K562 (cell line): ENCODE measurements around the gene STING1. TPM values are rescaled to one million over a fixed set of nuclear protein-coding genes. Genes with fewer than 3 reads are reported as not detected.

ENCODE experiments used
- ARID2 ChIP-seq: fragments of 450-650 bp; IDR thresholded peaks from 2 replicates; pipeline ENCODE4 v1.6.1; 2017; ENCODE audit warnings: antibody characterized with exemption, mild to moderate bottlenecking
- ATF7 ChIP-seq: fragments of 450-650 bp; IDR thresholded peaks from 2 replicates; pipeline ENCODE4 v1.7.1; 2014; ENCODE audit warnings: mild to moderate bottlenecking, moderate library complexity
- CBFB ChIP-seq: sonication (generic); formaldehyde crosslinking; IDR thresholded peaks from 2 replicates; pipeline ENCODE4 v1.4.0; 2020; ENCODE audit warnings: mild to moderate bottlenecking, missing genetic modification reagents
- FOSL1 ChIP-seq: fragments of 200-800 bp; sonication (Bioruptor generic); conservative IDR thresholded peaks from 2 replicates; pipeline ENCODE4 v1.6.1; 2016; ENCODE audit warnings: missing genetic modification characterization, missing compliant biosample characterization
- GTF2A2 ChIP-seq: IDR thresholded peaks from 2 replicates; pipeline ENCODE4 v1.6.1; 2016; ENCODE audit warnings: mild to moderate bottlenecking, missing genetic modification characterization, missing compliant biosample characterization
- HNRNPLL ChIP-seq: fragments of 200-400 bp; formaldehyde crosslinking; IDR thresholded peaks from 2 replicates; pipeline ENCODE4 v1.6.1; 2017; ENCODE audit warnings: low read length, low read depth, mild to moderate bottlenecking; ENCODE audit not compliant: poor library complexity, severe bottlenecking
- MTA1 ChIP-seq: fragments of 450-650 bp; IDR thresholded peaks from 2 replicates; pipeline ENCODE4 v1.6.1; 2017; ENCODE audit warnings: borderline replicate concordance
- NRF1 ChIP-seq, 2 experiments: fragments of 450-650 bp; IDR thresholded peaks in 1 of 2; conservative IDR thresholded peaks in 1 of 2; 2 replicates each; pipeline ENCODE4 v1.6.1; 2014; ENCODE audit warnings: mild to moderate bottlenecking in 2 of 2
- POLR3G ChIP-seq: IDR thresholded peaks from 2 replicates; pipeline ENCODE4 v1.6.1; 2011; ENCODE audit not compliant: insufficient read length, insufficient replicate concordance; ENCODE audit errors: extremely low read depth
- SMAD4 ChIP-seq: fragments of 250-450 bp; sonication (Bioruptor Pico); conservative IDR thresholded peaks from 2 replicates; pipeline ENCODE4 v1.8.0; 2021; ENCODE audit warnings: inconsistent platforms, mild to moderate bottlenecking, moderate library complexity
- SMARCE1 ChIP-seq: fragments of 450-650 bp; IDR thresholded peaks from 2 replicates; pipeline ENCODE4 v1.7.1; 2016; ENCODE audit warnings: mild to moderate bottlenecking
- ZFP36 ChIP-seq: fragments of 150-350 bp; IDR thresholded peaks from 2 replicates; pipeline ENCODE4 v1.6.1; 2018; ENCODE audit warnings: low read length, low read depth; ENCODE audit not compliant: partially characterized antibody
- ZNF551 ChIP-seq: fragments of 250-450 bp; sonication (Bioruptor Pico); IDR thresholded peaks from 2 replicates; pipeline ENCODE4 v1.5.0; 2021; ENCODE audit warnings: mild to moderate bottlenecking, moderate library complexity
- ZNF77 ChIP-seq: fragments of 250-450 bp; sonication (Bioruptor Pico); IDR thresholded peaks from 2 replicates; pipeline ENCODE4 v1.5.0; 2020
- polyA plus RNA-seq, 8 experiments: library from polyadenylated mRNA; depleted of rRNA in 4 of 8; stranded (reverse) in 5 of 8; unstranded in 3 of 8; fragments of >200 nt; fragmentation: Nextera tagmentation in 2 of 8; fragmentation: Illumina TruSeq in 1 of 8; extraction: Ambion mirVana in 2 of 8; extraction: Trizol in 1 of 8; gene quantifications; 2 replicates each; pipeline versions ENCODE4 v1.2.1 to v1.2.3, GENCODE V29; 2011 to 2014; ENCODE audit warnings: inconsistent platforms in 1 of 8, missing spikeins in 1 of 8
- total RNA-seq, 7 experiments: library from RNA; depleted of rRNA in 6 of 7; stranded (reverse); fragments of >200 nt in 6 of 7; fragmentation: Illumina TruSeq in 2 of 7; extraction: Trizol in 2 of 7; gene quantifications; 2 replicates each; pipeline versions ENCODE4 v1.2.1 to v1.2.3, GENCODE V29; 2011 to 2021; ENCODE audit warnings: low replicate concordance in 1 of 7
- TF ChIP-seq, protein P1 (sequence below): fragments of 200-800 bp; sonication (Bioruptor generic); IDR thresholded peaks from 2 replicates; pipeline ENCODE4 v1.6.1; 2017; ENCODE audit warnings: missing genetic modification characterization, missing compliant biosample characterization
- TF ChIP-seq, protein P2 (sequence below): sonication (generic); formaldehyde crosslinking; IDR thresholded peaks from 2 replicates; pipeline ENCODE4 v1.8.0; 2022; ENCODE audit warnings: missing genetic modification reagents, mild to moderate bottlenecking, borderline replicate concordance
- TF ChIP-seq, protein P3 (sequence below): IDR thresholded peaks from 2 replicates; pipeline ENCODE4 v1.6.1; 2012; ENCODE audit warnings: low read depth, low read length, improper control_type of control experiment, borderline replicate concordance
- TF ChIP-seq, protein P4 (sequence below): fragments of 450-650 bp; IDR thresholded peaks from 2 replicates; pipeline ENCODE4 v1.6.1; 2014; ENCODE audit warnings: low read depth, mild to moderate bottlenecking, moderate library complexity, borderline replicate concordance
- TF ChIP-seq, protein P5 (sequence below): sonication (generic); IDR thresholded peaks from 2 replicates; pipeline ENCODE4 v1.6.1; 2016
- TF ChIP-seq, protein P6 (sequence below): sonication (generic); formaldehyde crosslinking; IDR thresholded peaks from 2 replicates; pipeline ENCODE4 v1.8.0; 2022; ENCODE audit warnings: mild to moderate bottlenecking, missing genetic modification reagents

The STING1 gene
- total and polyA plus RNA-seq, 9 of the 15 experiments (the other 6 are each of a cell fraction or from before 2014, with no cell fraction given): 20.8 to 69.1 (median 44.7) TPM

DNA sequence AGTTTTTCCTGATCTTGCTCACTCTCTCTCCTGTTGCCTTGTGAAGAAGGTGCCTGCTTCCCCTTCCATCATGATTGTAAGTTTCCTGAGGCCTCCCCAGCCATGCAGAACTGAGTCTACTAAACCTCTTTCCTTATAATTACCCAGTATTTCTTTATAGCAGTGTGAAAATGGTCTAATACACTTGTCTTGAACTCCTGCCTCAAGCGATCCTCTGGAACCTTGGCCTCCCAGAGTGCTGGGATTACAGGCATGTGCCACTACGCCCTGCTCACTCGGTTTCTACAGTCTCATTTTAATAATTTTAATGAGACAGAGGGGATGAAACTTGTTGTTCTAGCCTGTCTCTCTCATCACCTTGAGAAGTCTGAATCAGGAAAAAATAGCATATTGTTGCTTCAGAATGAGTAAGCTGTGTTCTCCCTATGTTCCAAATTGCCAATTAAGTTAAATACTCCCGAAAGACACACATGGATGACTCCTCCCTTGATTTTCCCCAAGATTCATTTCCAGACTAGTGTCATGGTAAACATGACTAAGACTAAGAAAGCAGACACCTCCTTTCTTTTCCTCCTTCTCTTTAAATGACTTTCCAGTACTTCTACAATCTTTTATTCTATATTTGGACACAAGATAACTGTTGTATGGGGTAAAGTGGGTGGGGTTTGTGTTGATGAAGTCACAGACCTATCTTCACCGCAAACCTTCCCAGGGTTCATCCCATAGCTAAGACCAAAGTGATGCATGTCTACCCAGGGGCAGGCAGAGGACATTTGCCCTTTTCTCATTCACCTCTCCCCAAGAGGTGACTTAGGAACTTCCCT lies 35.4 kb downstream of the STING1 start (continued):
- TF ChIP-seq ARID2: no peak
- peak; percentile 36; the same call in 1 of the 2 replicates for TF ChIP-seq ATF7
- TF ChIP-seq POLR3G: no peak
- TF ChIP-seq ZNF77: no peak
- TF ChIP-seq ZFP36: no peak
- TF ChIP-seq NRF1 (conservative IDR thresholded peaks at IDR 0.05 in 1 of 2, IDR thresholded peaks at IDR 0.05 in 1 of 2): no peak
- no peak for TF ChIP-seq MTA1
- no peak for TF ChIP-seq ZNF551
- TF ChIP-seq SMAD4: no peak
- TF ChIP-seq, protein P1, sequence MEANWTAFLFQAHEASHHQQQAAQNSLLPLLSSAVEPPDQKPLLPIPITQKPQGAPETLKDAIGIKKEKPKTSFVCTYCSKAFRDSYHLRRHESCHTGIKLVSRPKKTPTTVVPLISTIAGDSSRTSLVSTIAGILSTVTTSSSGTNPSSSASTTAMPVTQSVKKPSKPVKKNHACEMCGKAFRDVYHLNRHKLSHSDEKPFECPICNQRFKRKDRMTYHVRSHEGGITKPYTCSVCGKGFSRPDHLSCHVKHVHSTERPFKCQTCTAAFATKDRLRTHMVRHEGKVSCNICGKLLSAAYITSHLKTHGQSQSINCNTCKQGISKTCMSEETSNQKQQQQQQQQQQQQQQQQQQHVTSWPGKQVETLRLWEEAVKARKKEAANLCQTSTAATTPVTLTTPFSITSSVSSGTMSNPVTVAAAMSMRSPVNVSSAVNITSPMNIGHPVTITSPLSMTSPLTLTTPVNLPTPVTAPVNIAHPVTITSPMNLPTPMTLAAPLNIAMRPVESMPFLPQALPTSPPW (CRISPR knock-in tag): 0 out of 2 replicates have a peak, but pooled peaks have one; percentile 17
- TF ChIP-seq, protein P2, sequence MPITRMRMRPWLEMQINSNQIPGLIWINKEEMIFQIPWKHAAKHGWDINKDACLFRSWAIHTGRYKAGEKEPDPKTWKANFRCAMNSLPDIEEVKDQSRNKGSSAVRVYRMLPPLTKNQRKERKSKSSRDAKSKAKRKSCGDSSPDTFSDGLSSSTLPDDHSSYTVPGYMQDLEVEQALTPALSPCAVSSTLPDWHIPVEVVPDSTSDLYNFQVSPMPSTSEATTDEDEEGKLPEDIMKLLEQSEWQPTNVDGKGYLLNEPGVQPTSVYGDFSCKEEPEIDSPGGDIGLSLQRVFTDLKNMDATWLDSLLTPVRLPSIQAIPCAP: no peak
- TF ChIP-seq, protein P3, sequence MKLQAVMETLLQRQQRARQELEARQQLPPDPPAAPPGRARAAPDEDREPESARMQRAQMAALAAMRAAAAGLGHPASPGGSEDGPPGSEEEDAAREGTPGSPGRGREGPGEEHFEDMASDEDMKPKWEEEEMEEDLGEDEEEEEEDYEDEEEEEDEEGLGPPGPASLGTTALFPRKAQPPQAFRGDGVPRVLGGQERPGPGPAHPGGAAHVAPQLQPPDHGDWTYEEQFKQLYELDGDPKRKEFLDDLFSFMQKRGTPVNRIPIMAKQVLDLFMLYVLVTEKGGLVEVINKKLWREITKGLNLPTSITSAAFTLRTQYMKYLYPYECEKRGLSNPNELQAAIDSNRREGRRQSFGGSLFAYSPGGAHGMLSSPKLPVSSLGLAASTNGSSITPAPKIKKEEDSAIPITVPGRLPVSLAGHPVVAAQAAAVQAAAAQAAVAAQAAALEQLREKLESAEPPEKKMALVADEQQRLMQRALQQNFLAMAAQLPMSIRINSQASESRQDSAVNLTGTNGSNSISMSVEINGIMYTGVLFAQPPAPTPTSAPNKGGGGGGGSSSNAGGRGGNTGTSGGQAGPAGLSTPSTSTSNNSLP: no peak
- no peak for TF ChIP-seq HNRNPLL
- peak; percentile 32; the same call in 1 of the 2 replicates for TF ChIP-seq SMARCE1
- TF ChIP-seq, protein P4, sequence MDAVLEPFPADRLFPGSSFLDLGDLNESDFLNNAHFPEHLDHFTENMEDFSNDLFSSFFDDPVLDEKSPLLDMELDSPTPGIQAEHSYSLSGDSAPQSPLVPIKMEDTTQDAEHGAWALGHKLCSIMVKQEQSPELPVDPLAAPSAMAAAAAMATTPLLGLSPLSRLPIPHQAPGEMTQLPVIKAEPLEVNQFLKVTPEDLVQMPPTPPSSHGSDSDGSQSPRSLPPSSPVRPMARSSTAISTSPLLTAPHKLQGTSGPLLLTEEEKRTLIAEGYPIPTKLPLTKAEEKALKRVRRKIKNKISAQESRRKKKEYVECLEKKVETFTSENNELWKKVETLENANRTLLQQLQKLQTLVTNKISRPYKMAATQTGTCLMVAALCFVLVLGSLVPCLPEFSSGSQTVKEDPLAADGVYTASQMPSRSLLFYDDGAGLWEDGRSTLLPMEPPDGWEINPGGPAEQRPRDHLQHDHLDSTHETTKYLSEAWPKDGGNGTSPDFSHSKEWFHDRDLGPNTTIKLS: no peak
- TF ChIP-seq, protein P5, sequence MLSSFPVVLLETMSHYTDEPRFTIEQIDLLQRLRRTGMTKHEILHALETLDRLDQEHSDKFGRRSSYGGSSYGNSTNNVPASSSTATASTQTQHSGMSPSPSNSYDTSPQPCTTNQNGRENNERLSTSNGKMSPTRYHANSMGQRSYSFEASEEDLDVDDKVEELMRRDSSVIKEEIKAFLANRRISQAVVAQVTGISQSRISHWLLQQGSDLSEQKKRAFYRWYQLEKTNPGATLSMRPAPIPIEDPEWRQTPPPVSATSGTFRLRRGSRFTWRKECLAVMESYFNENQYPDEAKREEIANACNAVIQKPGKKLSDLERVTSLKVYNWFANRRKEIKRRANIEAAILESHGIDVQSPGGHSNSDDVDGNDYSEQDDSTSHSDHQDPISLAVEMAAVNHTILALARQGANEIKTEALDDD: peak; percentile 77; the same call in 1 of the 2 replicates
- peak; percentile 80 for TF ChIP-seq FOSL1 (tag)
- no peak for TF ChIP-seq GTF2A2 (tag)
- TF ChIP-seq, protein P6, sequence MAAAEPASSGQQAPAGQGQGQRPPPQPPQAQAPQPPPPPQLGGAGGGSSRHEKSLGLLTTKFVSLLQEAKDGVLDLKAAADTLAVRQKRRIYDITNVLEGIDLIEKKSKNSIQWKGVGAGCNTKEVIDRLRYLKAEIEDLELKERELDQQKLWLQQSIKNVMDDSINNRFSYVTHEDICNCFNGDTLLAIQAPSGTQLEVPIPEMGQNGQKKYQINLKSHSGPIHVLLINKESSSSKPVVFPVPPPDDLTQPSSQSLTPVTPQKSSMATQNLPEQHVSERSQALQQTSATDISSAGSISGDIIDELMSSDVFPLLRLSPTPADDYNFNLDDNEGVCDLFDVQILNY (CRISPR knock-in tag): no peak
- no peak for TF ChIP-seq CBFB (CRISPR knock-in tag)
